ENCODE results near the gene TACO1. TPM values are rescaled to one million over a fixed set of nuclear protein-coding genes. Genes with fewer than 3 reads are reported as not detected.

TACO1 gene
- total and polyA plus RNA-seq, 2 experiments from 2014 or later: 15.4 to 19.9 TPM

DNA sequence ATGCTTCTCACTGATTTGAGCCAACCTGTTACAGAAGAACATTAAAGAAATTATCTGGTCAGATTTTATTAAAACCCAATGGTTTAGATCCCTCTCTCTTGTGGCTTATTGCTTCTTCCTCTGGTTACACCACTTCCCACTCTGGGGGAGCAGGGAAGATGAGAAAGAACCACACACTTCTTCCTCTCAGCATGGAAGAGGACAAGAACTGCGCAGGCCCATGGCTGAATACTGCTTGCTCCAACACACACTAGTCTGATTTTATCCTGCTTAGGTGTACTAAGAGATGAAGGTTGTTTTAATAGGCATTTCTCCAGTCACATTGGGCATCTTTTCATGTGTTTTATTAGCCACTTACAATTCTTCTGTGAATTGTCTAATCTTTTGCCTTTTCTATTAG is 49.1 kb downstream of the TACO1 start (continued):
- TF ChIP-seq, protein P1, sequence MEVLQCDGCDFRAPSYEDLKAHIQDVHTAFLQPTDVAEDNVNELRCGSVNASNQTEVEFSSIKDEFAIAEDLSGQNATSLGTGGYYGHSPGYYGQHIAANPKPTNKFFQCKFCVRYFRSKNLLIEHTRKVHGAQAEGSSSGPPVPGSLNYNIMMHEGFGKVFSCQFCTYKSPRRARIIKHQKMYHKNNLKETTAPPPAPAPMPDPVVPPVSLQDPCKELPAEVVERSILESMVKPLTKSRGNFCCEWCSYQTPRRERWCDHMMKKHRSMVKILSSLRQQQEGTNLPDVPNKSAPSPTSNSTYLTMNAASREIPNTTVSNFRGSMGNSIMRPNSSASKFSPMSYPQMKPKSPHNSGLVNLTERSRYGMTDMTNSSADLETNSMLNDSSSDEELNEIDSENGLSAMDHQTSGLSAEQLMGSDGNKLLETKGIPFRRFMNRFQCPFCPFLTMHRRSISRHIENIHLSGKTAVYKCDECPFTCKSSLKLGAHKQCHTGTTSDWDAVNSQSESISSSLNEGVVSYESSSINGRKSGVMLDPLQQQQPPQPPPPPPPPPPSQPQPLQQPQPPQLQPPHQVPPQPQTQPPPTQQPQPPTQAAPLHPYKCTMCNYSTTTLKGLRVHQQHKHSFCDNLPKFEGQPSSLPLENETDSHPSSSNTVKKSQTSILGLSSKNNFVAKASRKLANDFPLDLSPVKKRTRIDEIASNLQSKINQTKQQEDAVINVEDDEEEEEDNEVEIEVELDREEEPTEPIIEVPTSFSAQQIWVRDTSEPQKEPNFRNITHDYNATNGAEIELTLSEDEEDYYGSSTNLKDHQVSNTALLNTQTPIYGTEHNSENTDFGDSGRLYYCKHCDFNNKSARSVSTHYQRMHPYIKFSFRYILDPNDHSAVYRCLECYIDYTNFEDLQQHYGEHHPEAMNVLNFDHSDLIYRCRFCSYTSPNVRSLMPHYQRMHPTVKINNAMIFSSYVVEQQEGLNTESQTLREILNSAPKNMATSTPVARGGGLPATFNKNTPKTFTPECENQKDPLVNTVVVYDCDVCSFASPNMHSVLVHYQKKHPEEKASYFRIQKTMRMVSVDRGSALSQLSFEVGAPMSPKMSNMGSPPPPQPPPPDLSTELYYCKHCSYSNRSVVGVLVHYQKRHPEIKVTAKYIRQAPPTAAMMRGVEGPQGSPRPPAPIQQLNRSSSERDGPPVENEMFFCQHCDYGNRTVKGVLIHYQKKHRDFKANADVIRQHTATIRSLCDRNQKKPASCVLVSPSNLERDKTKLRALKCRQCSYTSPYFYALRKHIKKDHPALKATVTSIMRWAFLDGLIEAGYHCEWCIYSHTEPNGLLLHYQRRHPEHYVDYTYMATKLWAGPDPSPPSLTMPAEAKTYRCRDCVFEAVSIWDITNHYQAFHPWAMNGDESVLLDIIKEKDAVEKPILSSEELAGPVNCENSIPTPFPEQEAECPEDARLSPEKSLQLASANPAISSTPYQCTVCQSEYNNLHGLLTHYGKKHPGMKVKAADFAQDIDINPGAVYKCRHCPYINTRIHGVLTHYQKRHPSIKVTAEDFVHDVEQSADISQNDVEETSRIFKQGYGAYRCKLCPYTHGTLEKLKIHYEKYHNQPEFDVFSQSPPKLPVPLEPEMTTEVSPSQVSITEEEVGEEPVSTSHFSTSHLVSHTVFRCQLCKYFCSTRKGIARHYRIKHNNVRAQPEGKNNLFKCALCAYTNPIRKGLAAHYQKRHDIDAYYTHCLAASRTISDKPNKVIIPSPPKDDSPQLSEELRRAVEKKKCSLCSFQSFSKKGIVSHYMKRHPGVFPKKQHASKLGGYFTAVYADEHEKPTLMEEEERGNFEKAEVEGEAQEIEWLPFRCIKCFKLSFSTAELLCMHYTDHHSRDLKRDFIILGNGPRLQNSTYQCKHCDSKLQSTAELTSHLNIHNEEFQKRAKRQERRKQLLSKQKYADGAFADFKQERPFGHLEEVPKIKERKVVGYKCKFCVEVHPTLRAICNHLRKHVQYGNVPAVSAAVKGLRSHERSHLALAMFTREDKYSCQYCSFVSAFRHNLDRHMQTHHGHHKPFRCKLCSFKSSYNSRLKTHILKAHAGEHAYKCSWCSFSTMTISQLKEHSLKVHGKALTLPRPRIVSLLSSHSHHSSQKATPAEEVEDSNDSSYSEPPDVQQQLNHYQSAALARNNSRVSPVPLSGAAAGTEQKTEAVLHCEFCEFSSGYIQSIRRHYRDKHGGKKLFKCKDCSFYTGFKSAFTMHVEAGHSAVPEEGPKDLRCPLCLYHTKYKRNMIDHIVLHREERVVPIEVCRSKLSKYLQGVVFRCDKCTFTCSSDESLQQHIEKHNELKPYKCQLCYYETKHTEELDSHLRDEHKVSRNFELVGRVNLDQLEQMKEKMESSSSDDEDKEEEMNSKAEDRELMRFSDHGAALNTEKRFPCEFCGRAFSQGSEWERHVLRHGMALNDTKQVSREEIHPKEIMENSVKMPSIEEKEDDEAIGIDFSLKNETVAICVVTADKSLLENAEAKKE (CRISPR knock-in tag; IDR thresholded peaks at IDR 0.05): no peak
- no peak for TF ChIP-seq EZH2 (IDR thresholded peaks at IDR 0.05; ENCODE audit: low read depth, unreplicated experiment)
- TF ChIP-seq ZNF331 (CRISPR knock-in tag; IDR thresholded peaks at IDR 0.05; ENCODE audit: low read depth): no peak
- TF ChIP-seq CREB1 (CRISPR knock-in tag; IDR thresholded peaks at IDR 0.05; ENCODE audit: low read depth): no peak

DNA sequence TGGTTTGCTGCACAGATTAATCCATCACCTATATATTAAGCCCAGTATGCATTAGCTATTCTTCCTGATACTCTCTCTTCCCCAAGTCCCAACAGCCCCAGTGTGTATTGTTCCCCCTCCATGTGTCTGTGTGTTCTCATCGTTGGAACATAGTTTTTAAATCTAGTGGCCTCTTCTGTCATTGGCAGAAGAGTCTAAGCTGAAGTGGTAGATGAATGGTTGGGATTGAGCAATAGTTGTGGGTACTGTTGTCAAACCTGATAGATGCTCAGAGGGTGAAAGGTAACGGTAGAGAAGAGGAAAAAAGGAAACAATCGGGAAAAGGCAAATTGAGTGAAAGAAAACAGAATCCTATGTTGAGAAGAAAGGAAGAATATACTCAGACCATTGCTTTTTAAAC is 51.4 kb downstream of the TACO1 start:
- no peak overlapping the region for H3K4me3 Mint-ChIP-seq
- TF ChIP-seq, protein P1 (CRISPR knock-in tag; IDR thresholded peaks at IDR 0.05): no peak
- TF ChIP-seq, protein P2, sequence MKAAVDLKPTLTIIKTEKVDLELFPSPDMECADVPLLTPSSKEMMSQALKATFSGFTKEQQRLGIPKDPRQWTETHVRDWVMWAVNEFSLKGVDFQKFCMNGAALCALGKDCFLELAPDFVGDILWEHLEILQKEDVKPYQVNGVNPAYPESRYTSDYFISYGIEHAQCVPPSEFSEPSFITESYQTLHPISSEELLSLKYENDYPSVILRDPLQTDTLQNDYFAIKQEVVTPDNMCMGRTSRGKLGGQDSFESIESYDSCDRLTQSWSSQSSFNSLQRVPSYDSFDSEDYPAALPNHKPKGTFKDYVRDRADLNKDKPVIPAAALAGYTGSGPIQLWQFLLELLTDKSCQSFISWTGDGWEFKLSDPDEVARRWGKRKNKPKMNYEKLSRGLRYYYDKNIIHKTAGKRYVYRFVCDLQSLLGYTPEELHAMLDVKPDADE (IDR thresholded peaks at IDR 0.05): no peak
- TF ChIP-seq ZNF331 (CRISPR knock-in tag; IDR thresholded peaks at IDR 0.05; ENCODE audit: low read depth): no peak
- no peak for TF ChIP-seq NANOG (IDR thresholded peaks at IDR 0.05; ENCODE audit: borderline replicate concordance)
- TF ChIP-seq ZNF114 (CRISPR knock-in tag; IDR thresholded peaks at IDR 0.05): no peak
- no peak for TF ChIP-seq STAT1 (IDR thresholded peaks at IDR 0.05; ENCODE audit: unreplicated experiment)
- no peak for TF ChIP-seq CREB1 (CRISPR knock-in tag; IDR thresholded peaks at IDR 0.05; ENCODE audit: low read depth)
- TF ChIP-seq EZH2phosphoT487 (IDR thresholded peaks at IDR 0.05; ENCODE audit: unreplicated experiment): no peak

More for the DNA sequence above, 51.4 kb downstream of the TACO1 start:
- H3K9me3 Mint-ChIP-seq: no peaks in the 10 kb centered on the region; the same call in 2 of the 3 replicates
- no peaks in the 10 kb centered on the region for H3K9me2 ChIP-seq (ENCODE audit: insufficient read depth)
- no peak overlapping the region for H3K4me3 ChIP-seq
- no peaks in the 10 kb centered on the region for H3K27me3 Mint-ChIP-seq (ENCODE audit: insufficient read depth, low read depth, poor library complexity)
- H3F3A ChIP-seq (replicated peaks; ENCODE audit: low read depth): no peaks in the 10 kb centered on the region
- no peaks in the 10 kb centered on the region for H3K36me3 ChIP-seq (ENCODE audit: insufficient read depth)
- no peak overlapping the region for H3K4me2 ChIP-seq
- no peak overlapping the region for H2AFZ ChIP-seq
- no peaks in the 10 kb centered on the region; the same call in 1 of the 2 replicates for H4K20me1 ChIP-seq (replicated peaks; ENCODE audit: insufficient read depth)
- H3K4me1 Mint-ChIP-seq: peaks cover 13% of the 10 kb centered on the region
- peaks cover 11% of the 10 kb centered on the region; the same call in 2 of the 3 replicates for H3K36me3 Mint-ChIP-seq (ENCODE audit: low read depth)
- ATAC-seq (no peak), DNase-seq (ENCODE audit: low spot score) (no peak)
- 0 out of 2 replicates have a peak, but pooled peaks cover 6% of the 10 kb centered on the region for H3K79me2 ChIP-seq (replicated peaks; ENCODE audit: insufficient read depth)
- no peaks in the 10 kb centered on the region for H3K27me3 ChIP-seq (ENCODE audit: insufficient read depth)
- peaks cover 15% of the 10 kb centered on the region; the same call in 1 of the 2 replicates for H3K4me1 ChIP-seq (ENCODE audit: insufficient read depth)
- no peak overlapping the region for H3K27ac Mint-ChIP-seq
- no peak overlapping the region for H3K27ac ChIP-seq (ENCODE audit: low read depth)

Measured in GM23338 (cell line).